Gastrocnemius medialis (tissue), 4 donors: ENCODE data around the gene EYS. TPM values are rescaled to one million over a fixed set of nuclear protein-coding genes. Genes with fewer than 3 reads are reported as not detected.

Experiments used
- ATAC-seq, 2 donors: fragments of 150-250 bp; one replicate each; pipeline ENCODE4 v1.9.1; 2016
- DNase-seq, 2 donors: peaks; one replicate each; pipeline ENCODE4 v3.0.0-alpha.2; 2019
- H3K27ac ChIP-seq, 4 donors: fragments of 200-600 bp; sonication (generic); 1 replicate in 1 of 4; 2 replicates in 3 of 4; pipeline ENCODE4 v1.5.1; 2016 to 2018; ENCODE audit warnings: mild to moderate bottlenecking in 2 of 4, moderate library complexity in 1 of 4
- H3K27me3 ChIP-seq, 3 donors: fragments of 200-600 bp; sonication (generic) in 2 of 3; 1 replicate in 1 of 3; 2 replicates in 2 of 3; pipeline versions ENCODE4 v1.5.1 to v1.6.0; 2016 to 2019; ENCODE audit warnings: mild to moderate bottlenecking in 1 of 3, moderate library complexity in 1 of 3
- H3K36me3 ChIP-seq, 2 donors: fragments of 200-600 bp; sonication (generic) in 1 of 2; one replicate each; pipeline ENCODE4 v1.5.1; 2017 to 2018
- H3K4me1 ChIP-seq, 2 donors: fragments of 200-600 bp; sonication (generic) in 1 of 2; one replicate each; pipeline ENCODE4 v1.5.1; 2016 to 2017; ENCODE audit warnings: mild to moderate bottlenecking in 2 of 2
- H3K4me3 ChIP-seq, 4 donors: fragments of 200-600 bp; sonication (generic) in 3 of 4; 1 replicate in 1 of 4; 2 replicates in 3 of 4; pipeline ENCODE4 v1.5.1; 2016 to 2019; ENCODE audit warnings: mild to moderate bottlenecking in 2 of 4
- H3K9me3 ChIP-seq, 3 donors: fragments of 200-600 bp; sonication (generic) in 2 of 3; 1 replicate in 1 of 3; 2 replicates in 2 of 3; pipeline ENCODE4 v1.5.1; 2016 to 2019
- POLR2A ChIP-seq, 2 donors: fragments of 450-650 bp; IDR thresholded peaks; one replicate each; pipeline ENCODE4 v1.6.1; 2017; ENCODE audit warnings: antibody characterized with exemption in 2 of 2, mild to moderate bottlenecking in 2 of 2, moderate library complexity in 2 of 2
- in situ Hi-C, 4 donors: fragments of 200-750 bp; cut with MboI; loops; one replicate each; pipeline versions ENCODE4 v1.15.0 to v1.8.0; 2017; ENCODE audit warnings: low sequenced_read_pairs in 4 of 4
- intact Hi-C: fragments of 100-400 bp; cut with DNase I; formaldehyde crosslinking; loops from one replicate; pipeline ENCODE4 v1.15.1; 2023; ENCODE audit warnings: low total_unique reads
- total RNA-seq, 4 donors: library from RNA; depleted of rRNA; stranded (reverse); fragments of >200 nt; gene quantifications; one replicate each; pipeline versions ENCODE4 v1.1.0 to v1.2.3, GENCODE V29; 2016
- TF ChIP-seq, protein P1 (sequence below), 5 experiments: fragments of 450-650 bp in 3 of 5; fragments of 200-600 bp in 2 of 5; sonication (generic) in 2 of 5; IDR thresholded peaks in 4 of 5; conservative IDR thresholded peaks in 1 of 5; 1 replicate in 4 of 5; 2 replicates in 1 of 5; pipeline ENCODE4 v1.5.1; 2016 to 2019; ENCODE audit warnings: antibody characterized with exemption in 5 of 5, mild to moderate bottlenecking in 3 of 5, moderate library complexity in 3 of 5

EYS gene
- total RNA-seq, 4 donors from 2014 or later: 0.20 TPM; not detected in 3

DNA sequence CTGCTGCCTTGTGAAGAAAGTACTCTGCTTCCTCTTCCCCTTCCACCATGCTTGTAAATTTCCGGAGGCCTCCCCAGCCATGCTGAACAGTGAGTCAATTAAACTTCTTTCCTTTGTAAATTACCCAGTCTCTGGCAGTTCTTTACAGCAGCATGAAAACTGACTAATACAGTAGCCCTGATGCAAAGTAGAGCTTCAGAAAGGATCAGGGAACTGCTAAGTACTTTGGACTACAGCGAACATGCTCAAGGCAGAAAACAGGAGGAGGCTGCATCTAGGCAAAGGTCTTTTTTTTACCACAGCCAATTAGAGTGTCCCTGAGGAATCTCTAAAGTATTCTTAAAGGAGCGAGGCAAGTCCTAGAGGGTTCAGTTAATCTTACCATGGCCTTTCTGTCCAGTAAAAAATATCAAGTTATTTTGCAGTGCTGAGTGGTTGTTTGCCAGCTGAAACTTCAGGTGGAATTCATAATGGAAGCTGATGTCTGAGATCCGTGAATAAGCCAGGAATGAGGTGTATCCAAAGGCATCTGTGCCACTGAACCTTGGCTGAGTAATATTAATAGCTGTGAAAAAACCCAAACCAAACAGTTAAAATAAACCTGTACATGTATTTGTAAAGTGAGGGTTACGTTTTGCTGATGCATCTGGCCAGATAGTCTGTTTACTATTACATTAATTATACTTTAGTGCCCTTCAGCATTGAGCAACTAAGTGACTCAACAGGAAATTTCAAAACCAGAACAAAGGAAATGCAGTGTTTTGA lies 1901.0 kb downstream of the EYS start:
- H3K4me3 ChIP-seq: peak overlapping the region in 1 of 4 donors; percentile 14
- no peaks in the 10 kb centered on the region for H3K9me3 ChIP-seq
- no peaks in the 10 kb centered on the region for H3K36me3 ChIP-seq
- no peak for DNase-seq
- H3K27ac ChIP-seq: peak overlapping the region; percentile 47 to 69 (median 58)
- H3K4me1 ChIP-seq: peaks cover 13 to 19% of the 10 kb centered on the region in 2 donors
- TF ChIP-seq, protein P1, sequence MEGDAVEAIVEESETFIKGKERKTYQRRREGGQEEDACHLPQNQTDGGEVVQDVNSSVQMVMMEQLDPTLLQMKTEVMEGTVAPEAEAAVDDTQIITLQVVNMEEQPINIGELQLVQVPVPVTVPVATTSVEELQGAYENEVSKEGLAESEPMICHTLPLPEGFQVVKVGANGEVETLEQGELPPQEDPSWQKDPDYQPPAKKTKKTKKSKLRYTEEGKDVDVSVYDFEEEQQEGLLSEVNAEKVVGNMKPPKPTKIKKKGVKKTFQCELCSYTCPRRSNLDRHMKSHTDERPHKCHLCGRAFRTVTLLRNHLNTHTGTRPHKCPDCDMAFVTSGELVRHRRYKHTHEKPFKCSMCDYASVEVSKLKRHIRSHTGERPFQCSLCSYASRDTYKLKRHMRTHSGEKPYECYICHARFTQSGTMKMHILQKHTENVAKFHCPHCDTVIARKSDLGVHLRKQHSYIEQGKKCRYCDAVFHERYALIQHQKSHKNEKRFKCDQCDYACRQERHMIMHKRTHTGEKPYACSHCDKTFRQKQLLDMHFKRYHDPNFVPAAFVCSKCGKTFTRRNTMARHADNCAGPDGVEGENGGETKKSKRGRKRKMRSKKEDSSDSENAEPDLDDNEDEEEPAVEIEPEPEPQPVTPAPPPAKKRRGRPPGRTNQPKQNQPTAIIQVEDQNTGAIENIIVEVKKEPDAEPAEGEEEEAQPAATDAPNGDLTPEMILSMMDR (IDR thresholded peaks at IDR 0.05 in 4 of 5, conservative IDR thresholded peaks at IDR 0.05 in 1 of 5): no peak
- no peak for TF ChIP-seq POLR2A (IDR thresholded peaks at IDR 0.05)
- in situ Hi-C loops (no loop called here), intact Hi-C loops (loop anchor here (10.0 kb wide), 1 partner anchor 361 kb away; no protein-coding TSS in a partner anchor)
- peak; percentile 78 to 88 for ATAC-seq
- no peaks in the 10 kb centered on the region for H3K27me3 ChIP-seq

DNA sequence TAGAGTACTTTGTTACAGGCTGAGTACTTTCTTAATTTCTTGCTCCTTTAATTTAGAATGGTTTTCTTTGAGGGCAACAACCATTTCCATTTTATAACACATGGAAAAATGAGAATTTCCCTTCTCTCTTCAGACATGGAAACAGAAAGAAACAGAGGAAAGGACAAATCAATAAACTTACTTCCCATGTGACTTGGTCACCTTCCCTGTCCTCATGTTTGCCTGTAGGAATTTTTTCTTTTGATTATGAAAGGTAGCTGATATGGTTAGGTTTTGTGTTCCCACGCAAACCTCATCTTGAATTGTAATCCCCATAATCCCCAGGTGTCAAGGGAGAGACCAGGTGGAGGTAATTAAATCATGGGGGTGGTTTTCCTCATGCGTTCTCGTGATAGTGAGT lies 1901.7 kb downstream of the EYS start:
- H3K27ac ChIP-seq: peak overlapping the region; percentile 47 to 69 (median 58)
- no peaks in the 10 kb centered on the region for H3K9me3 ChIP-seq
- no peaks in the 10 kb centered on the region for H3K36me3 ChIP-seq
- ATAC-seq (no peak), DNase-seq (no peak)
- in situ Hi-C loops (no loop called here), intact Hi-C loops (loop anchor here (10.0 kb wide), 1 partner anchor 361 kb away; no protein-coding TSS in a partner anchor)
- no peaks in the 10 kb centered on the region for H3K27me3 ChIP-seq
- no peak overlapping the region for H3K4me3 ChIP-seq
- peaks cover 13 to 19% of the 10 kb centered on the region in 2 donors for H3K4me1 ChIP-seq
- TF ChIP-seq, protein P1 (IDR thresholded peaks at IDR 0.05 in 4 of 5, conservative IDR thresholded peaks at IDR 0.05 in 1 of 5): no peak
- TF ChIP-seq POLR2A (IDR thresholded peaks at IDR 0.05): no peak

DNA sequence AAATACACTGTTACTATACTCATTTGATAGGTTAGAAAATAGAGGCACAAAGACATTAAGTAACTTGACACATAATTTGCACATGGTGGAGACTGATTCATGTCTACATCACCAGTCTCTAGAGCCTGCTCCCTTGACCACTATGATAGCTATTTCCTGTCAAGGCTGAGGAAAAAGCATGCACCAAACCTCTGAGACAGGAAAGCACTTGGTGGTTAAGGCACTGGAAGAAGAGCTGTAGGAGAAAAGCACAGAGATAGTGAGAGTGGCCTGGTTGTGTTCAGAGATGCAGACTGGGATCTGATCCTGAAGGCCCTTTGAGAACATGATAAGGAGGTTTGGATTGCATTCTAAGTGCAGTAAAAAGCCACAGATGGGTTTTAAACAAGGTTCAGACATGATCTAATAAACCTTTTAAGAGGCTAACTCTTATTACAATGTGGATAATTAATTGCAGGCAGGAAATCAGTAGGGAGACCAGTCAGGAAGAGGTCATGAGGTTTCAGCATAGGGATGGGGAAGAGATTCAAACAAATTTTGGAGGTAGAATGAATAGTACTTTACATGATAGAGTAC lies 1902.6 kb downstream of the EYS start:
- Histone ChIP-seq H3K27me3 (no peaks in the 10 kb centered on the region), H3K4me1 (peaks cover 13 to 19% of the 10 kb centered on the region in 2 donors), H3K9me3 (no peaks in the 10 kb centered on the region), H3K4me3 (no peak overlapping the region), H3K27ac (peak overlapping the region in 1 of 4 donors; percentile 7), H3K36me3 (no peaks in the 10 kb centered on the region)
- in situ Hi-C loops: no loop called here
- no peak for TF ChIP-seq POLR2A (IDR thresholded peaks at IDR 0.05)
- TF ChIP-seq, protein P1 (IDR thresholded peaks at IDR 0.05 in 4 of 5, conservative IDR thresholded peaks at IDR 0.05 in 1 of 5): no peak
- intact Hi-C loops: loop anchor here (10.0 kb wide), 1 partner anchor 360 kb away; no protein-coding TSS in a partner anchor
- DNase-seq (no peak), ATAC-seq (no peak)

DNA sequence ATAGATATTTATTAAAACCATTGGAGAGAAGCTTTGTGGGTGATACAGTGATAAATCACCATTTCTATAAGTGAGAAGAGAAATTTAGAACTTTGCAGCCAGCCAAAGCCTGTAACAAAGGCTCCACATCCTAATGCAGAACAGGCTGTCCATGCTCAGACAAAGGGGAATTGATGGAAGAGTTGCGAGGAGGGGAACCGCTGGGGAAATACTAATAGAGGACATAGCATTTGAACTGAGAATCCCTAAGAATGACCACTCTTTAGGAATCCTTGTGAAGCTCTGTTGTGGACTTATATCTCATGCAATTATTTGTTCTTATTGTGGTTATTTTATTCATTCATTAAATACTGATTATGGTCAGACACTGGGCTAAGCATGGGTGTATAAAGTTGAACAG lies 1903.7 kb downstream of the EYS start:
- Histone ChIP-seq H3K27me3 (no peaks in the 10 kb centered on the region), H3K36me3 (no peaks in the 10 kb centered on the region), H3K4me3 (no peak overlapping the region), H3K9me3 (no peaks in the 10 kb centered on the region), H3K4me1 (peaks cover 13 to 19% of the 10 kb centered on the region in 2 donors), H3K27ac (no peak overlapping the region)
- in situ Hi-C loops: no loop called here
- intact Hi-C loops: loop anchor here (2.0 to 10.0 kb wide), 2 partner anchors 359 to 451 kb away; no protein-coding TSS in a partner anchor
- TF ChIP-seq, protein P1 (IDR thresholded peaks at IDR 0.05 in 4 of 5, conservative IDR thresholded peaks at IDR 0.05 in 1 of 5): no peak
- ATAC-seq (no peak), DNase-seq (no peak)
